Kidney (tissue), 14 donors: ENCODE results near the gene WSCD2. TPM values are rescaled to one million over a fixed set of nuclear protein-coding genes. Genes with fewer than 3 reads are reported as not detected.

Source experiments
- DNase-seq, 5 donors: peaks; one replicate each; pipeline ENCODE4 v3.0.0-alpha.2; 2013 to 2020
- FAIRE-seq: peaks from 2 replicates; lab custom pipeline; 2012; peaks lifted over from hg19 to GRCh38; lab: Jason Lieb, UNC
- H3K27ac ChIP-seq, 2 donors: one replicate each; pipeline ENCODE4 v1.7.0; 2013; ENCODE audit warnings: low read depth in 2 of 2, low read length in 2 of 2, inconsistent platforms in 1 of 2
- H3K27me3 ChIP-seq: one replicate; pipeline ENCODE4 v1.7.1; 2013; ENCODE audit warnings: low read length, inconsistent platforms; ENCODE audit not compliant: control insufficient read depth, insufficient read depth
- H3K36me3 ChIP-seq, 3 donors: one replicate each; pipeline versions ENCODE4 v1.7.0 to v1.7.1; 2013; ENCODE audit warnings: low read length in 3 of 3, control low read depth in 1 of 3, inconsistent platforms in 1 of 3; ENCODE audit not compliant: insufficient read depth in 3 of 3, control insufficient read depth in 2 of 3
- H3K4me1 ChIP-seq, 3 donors: one replicate each; pipeline versions ENCODE4 v1.7.0 to v1.7.1; 2013; ENCODE audit warnings: low read length in 3 of 3, inconsistent platforms in 1 of 3, low read depth in 1 of 3; ENCODE audit not compliant: control insufficient read depth in 2 of 3, insufficient read depth in 2 of 3
- H3K4me3 ChIP-seq, 3 donors: one replicate each; pipeline versions ENCODE4 v1.7.0 to v1.8.1; 2013; ENCODE audit warnings: low read length in 3 of 3, control low read depth in 1 of 3, inconsistent platforms in 1 of 3
- H3K9ac ChIP-seq, 3 donors: one replicate each; pipeline versions ENCODE4 v1.7.0 to v1.7.1; 2013; ENCODE audit warnings: low read length in 3 of 3, control low read depth in 1 of 3, inconsistent platforms in 1 of 3
- H3K9me3 ChIP-seq, 3 donors: one replicate each; pipeline versions ENCODE4 v1.7.0 to v1.7.1; 2013; ENCODE audit warnings: low read length in 3 of 3, control low read depth in 1 of 3, inconsistent platforms in 1 of 3; ENCODE audit not compliant: control insufficient read depth in 2 of 3, insufficient read depth in 1 of 3
- intact Hi-C: fragments of 100-400 bp; cut with DNase I; formaldehyde crosslinking; loops from one replicate; pipeline ENCODE4 v1.11.1; 2022
- polyA plus RNA-seq: library from polyadenylated mRNA; stranded (reverse); fragments of 350-450 nt; fragmentation: Illumina TruSeq; extraction: RNeasy Lipid Tissue Mini Kit (QIAGEN cat#74804); gene quantifications from one replicate; pipeline ENCODE4 v1.2.3, GENCODE V29; 2014; ENCODE audit warnings: low read depth, low replicate concordance; ENCODE audit not compliant: insufficient read depth
- total RNA-seq: library from RNA; stranded (reverse); fragmentation: NEBNext Ultra II Directional; extraction: Animal tissue kit (Norgen Biotek cat#: 25700); gene quantifications from one replicate; pipeline ENCODE4 v1.2.1, GENCODE V29; 2021
- TF ChIP-seq, protein P1 (sequence below): IDR thresholded peaks from 3 replicates; pipeline ENCODE4 v1.5.1; 2012; ENCODE audit warnings: mild to moderate bottlenecking, moderate library complexity, borderline replicate concordance; ENCODE audit not compliant: insufficient read depth; ENCODE audit errors: extremely low read depth
- donor health status: control.
- donor health status: control.
- donor health status: control.
- donor health status: control.
- donor health status: control.
- donor health status: DM: yes; HTN: yes; CAD: no.
- donor health status: Normal renal cell carcinoma (clear cell type).

WSCD2 gene
- total and polyA plus RNA-seq, 2 donors from 2014 or later, result 1.6 to 2.0 TPM

DNA sequence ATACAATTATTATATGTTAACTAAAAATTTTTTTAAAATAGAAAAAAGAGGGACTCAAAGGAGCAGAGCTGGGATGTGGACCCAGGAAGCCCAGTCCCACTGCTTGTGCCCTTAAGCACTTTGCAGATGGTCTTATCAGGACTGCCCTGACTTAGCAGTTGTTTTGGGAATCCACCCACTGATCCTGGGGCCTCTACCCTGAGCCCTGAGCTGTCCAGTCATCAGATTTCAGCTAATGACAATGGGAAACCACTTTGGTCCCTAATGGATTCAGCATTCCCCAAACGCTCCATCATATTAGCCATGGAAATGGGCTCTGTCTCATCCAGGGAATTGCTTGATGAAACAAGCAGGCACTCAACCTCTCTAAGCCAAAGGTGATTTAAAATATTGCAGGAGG, 22.5 kb upstream of the WSCD2 start:
- Histone ChIP-seq H3K36me3 (no peaks in the 10 kb centered on the region), H3K9ac (no peak overlapping the region)
- FAIRE-seq, result no peak

GRCh38 chr12:108107293-108107692, 21.8 kb upstream of the WSCD2 start:
- TF ChIP-seq, protein P1, sequence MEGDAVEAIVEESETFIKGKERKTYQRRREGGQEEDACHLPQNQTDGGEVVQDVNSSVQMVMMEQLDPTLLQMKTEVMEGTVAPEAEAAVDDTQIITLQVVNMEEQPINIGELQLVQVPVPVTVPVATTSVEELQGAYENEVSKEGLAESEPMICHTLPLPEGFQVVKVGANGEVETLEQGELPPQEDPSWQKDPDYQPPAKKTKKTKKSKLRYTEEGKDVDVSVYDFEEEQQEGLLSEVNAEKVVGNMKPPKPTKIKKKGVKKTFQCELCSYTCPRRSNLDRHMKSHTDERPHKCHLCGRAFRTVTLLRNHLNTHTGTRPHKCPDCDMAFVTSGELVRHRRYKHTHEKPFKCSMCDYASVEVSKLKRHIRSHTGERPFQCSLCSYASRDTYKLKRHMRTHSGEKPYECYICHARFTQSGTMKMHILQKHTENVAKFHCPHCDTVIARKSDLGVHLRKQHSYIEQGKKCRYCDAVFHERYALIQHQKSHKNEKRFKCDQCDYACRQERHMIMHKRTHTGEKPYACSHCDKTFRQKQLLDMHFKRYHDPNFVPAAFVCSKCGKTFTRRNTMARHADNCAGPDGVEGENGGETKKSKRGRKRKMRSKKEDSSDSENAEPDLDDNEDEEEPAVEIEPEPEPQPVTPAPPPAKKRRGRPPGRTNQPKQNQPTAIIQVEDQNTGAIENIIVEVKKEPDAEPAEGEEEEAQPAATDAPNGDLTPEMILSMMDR, result no peak
- no peaks in the 10 kb centered on the region for H3K27me3 ChIP-seq
- no peak for FAIRE-seq
- intact Hi-C loops, result no loop called here
- no peak overlapping the region for H3K27ac ChIP-seq
- no peaks in the 10 kb centered on the region for H3K9me3 ChIP-seq
- DNase-seq, result no peak
- H3K4me1 ChIP-seq, result no peaks in the 10 kb centered on the region
- H3K36me3 ChIP-seq, result no peaks in the 10 kb centered on the region
- H3K9ac ChIP-seq, result no peak overlapping the region
- H3K4me3 ChIP-seq, result no peak overlapping the region

More for the DNA sequence above, 22.5 kb upstream of the WSCD2 start:
- H3K27me3 ChIP-seq, result no peaks in the 10 kb centered on the region
- H3K4me3 ChIP-seq, result no peak overlapping the region
- intact Hi-C loops, result no loop called here
- no peaks in the 10 kb centered on the region for H3K4me1 ChIP-seq
- no peaks in the 10 kb centered on the region for H3K9me3 ChIP-seq
- TF ChIP-seq, protein P1, result no peak
- H3K27ac ChIP-seq, result no peak overlapping the region
- DNase-seq, result no peak

- FAIRE-seq, result no peak
- TF ChIP-seq, protein P1, result no peak
- no peak for DNase-seq
- Histone ChIP-seq H3K9me3 (no peaks in the 10 kb centered on the region), H3K27ac (no peak overlapping the region), H3K9ac (no peak overlapping the region), H3K4me1 (no peaks in the 10 kb centered on the region), H3K4me3 (no peak overlapping the region), H3K36me3 (no peaks in the 10 kb centered on the region), H3K27me3 (no peaks in the 10 kb centered on the region)
- intact Hi-C loops, result no loop called here
Observed at GRCh38 chr12:108109504-108109903, 19.6 kb upstream of the WSCD2 start.

DNA sequence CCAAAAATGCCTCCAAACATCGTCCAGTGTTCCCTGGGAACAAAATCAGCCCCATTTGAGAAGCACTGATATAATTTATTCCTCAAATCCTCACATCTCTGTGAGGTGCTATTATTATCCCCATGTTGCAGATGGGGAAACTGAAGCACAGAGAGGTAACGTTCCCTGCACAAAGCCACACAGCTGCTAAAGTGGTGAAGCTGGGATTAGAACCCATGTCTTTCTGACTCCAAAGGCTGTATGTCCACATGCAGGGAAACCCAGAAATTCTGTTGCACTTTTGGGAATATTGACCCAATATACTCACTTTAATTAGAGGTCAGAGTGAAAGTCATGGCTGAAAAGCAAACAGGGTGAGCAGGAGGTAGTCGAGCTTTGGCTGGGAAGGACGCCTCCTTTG, 19.1 kb upstream of the WSCD2 start:
- Histone ChIP-seq H3K36me3 (no peaks in the 10 kb centered on the region), H3K4me1 (no peaks in the 10 kb centered on the region), H3K27ac (no peak overlapping the region), H3K9me3 (no peaks in the 10 kb centered on the region), H3K4me3 (no peak overlapping the region), H3K27me3 (no peaks in the 10 kb centered on the region), H3K9ac (no peak overlapping the region)
- DNase-seq (no peak), FAIRE-seq (no peak)
- TF ChIP-seq, protein P1, result no peak
- intact Hi-C loops, result no loop called here
